Gastroesophageal sphincter (tissue), 3 donors: ENCODE results near the gene RPL11.

Experiments used
- POLR2A ChIP-seq, 2 donors: fragments of 450-650 bp; IDR thresholded peaks; one replicate each; pipeline ENCODE4 v1.6.1; 2017; ENCODE audit warnings: antibody characterized with exemption in 2 of 2, mild to moderate bottlenecking in 2 of 2, moderate library complexity in 1 of 2
- TF ChIP-seq, protein P1 (sequence below), 4 experiments: fragments of 200-600 bp in 2 of 4; fragments of 450-650 bp in 2 of 4; sonication (generic) in 1 of 4; IDR thresholded peaks; one replicate each; pipeline ENCODE4 v1.5.1; 2017 to 2019; ENCODE audit warnings: antibody characterized with exemption in 4 of 4, mild to moderate bottlenecking in 2 of 4, moderate library complexity in 2 of 4

GRCh38 chr1:23667411-23667810 is 24.2 kb upstream of the RPL11 start:
- TF ChIP-seq, protein P1, sequence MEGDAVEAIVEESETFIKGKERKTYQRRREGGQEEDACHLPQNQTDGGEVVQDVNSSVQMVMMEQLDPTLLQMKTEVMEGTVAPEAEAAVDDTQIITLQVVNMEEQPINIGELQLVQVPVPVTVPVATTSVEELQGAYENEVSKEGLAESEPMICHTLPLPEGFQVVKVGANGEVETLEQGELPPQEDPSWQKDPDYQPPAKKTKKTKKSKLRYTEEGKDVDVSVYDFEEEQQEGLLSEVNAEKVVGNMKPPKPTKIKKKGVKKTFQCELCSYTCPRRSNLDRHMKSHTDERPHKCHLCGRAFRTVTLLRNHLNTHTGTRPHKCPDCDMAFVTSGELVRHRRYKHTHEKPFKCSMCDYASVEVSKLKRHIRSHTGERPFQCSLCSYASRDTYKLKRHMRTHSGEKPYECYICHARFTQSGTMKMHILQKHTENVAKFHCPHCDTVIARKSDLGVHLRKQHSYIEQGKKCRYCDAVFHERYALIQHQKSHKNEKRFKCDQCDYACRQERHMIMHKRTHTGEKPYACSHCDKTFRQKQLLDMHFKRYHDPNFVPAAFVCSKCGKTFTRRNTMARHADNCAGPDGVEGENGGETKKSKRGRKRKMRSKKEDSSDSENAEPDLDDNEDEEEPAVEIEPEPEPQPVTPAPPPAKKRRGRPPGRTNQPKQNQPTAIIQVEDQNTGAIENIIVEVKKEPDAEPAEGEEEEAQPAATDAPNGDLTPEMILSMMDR (IDR thresholded peaks at IDR 0.05) = no peak
- TF ChIP-seq POLR2A (IDR thresholded peaks at IDR 0.05) = no peak
